ENCODE results near the gene VRK1.

DNA sequence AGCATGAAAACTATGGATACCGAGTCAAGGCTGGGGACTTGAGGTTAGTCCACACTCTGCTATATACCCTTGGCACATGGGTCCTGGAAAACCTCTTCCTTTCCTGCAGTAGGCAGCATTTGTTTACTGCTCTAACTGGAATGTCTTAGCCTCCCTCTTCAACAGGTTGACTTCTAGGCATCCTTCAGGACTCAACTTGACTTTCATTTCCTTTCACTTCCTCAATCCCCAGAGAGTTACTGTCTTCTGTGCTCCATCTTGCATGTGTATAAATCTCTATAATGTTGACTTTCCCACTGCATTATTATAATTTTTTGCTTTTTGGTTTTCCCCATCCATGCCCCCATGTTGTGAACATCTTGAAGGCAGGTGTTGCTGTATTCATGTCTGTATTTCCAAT lies 107.9 kb downstream of the VRK1 start:
- TF ChIP-seq CTCF (IDR thresholded peaks at IDR 0.05; ENCODE audit: insufficient read depth, low read length) (no peak), POLR2AphosphoS5 (IDR thresholded peaks at IDR 0.05; ENCODE audit: low read depth) (no peak), GABPA (IDR thresholded peaks at IDR 0.05; ENCODE audit: low read depth) (no peak)
- TF ChIP-seq, protein P1, sequence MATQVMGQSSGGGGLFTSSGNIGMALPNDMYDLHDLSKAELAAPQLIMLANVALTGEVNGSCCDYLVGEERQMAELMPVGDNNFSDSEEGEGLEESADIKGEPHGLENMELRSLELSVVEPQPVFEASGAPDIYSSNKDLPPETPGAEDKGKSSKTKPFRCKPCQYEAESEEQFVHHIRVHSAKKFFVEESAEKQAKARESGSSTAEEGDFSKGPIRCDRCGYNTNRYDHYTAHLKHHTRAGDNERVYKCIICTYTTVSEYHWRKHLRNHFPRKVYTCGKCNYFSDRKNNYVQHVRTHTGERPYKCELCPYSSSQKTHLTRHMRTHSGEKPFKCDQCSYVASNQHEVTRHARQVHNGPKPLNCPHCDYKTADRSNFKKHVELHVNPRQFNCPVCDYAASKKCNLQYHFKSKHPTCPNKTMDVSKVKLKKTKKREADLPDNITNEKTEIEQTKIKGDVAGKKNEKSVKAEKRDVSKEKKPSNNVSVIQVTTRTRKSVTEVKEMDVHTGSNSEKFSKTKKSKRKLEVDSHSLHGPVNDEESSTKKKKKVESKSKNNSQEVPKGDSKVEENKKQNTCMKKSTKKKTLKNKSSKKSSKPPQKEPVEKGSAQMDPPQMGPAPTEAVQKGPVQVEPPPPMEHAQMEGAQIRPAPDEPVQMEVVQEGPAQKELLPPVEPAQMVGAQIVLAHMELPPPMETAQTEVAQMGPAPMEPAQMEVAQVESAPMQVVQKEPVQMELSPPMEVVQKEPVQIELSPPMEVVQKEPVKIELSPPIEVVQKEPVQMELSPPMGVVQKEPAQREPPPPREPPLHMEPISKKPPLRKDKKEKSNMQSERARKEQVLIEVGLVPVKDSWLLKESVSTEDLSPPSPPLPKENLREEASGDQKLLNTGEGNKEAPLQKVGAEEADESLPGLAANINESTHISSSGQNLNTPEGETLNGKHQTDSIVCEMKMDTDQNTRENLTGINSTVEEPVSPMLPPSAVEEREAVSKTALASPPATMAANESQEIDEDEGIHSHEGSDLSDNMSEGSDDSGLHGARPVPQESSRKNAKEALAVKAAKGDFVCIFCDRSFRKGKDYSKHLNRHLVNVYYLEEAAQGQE (IDR thresholded peaks at IDR 0.05; ENCODE audit: insufficient replicate concordance, low read depth) = no peak

All from HL-60 (cell line).